HUES48 (cell line): ENCODE data around the gene MSH4.

ENCODE experiments used
- H3K27ac ChIP-seq: one replicate; pipeline ENCODE4 v1.7.0; 2013; ENCODE audit warnings: low read depth, low read length, inconsistent platforms
- H3K27me3 ChIP-seq: 2 replicates; pipeline ENCODE4 v1.6.1; 2013; ENCODE audit warnings: mild to moderate bottlenecking, low read length; ENCODE audit not compliant: control insufficient read depth, insufficient read depth
- H3K36me3 ChIP-seq: 2 replicates; pipeline ENCODE4 v1.6.1; 2013; ENCODE audit warnings: low read length; ENCODE audit not compliant: control insufficient read depth, insufficient read depth
- H3K4me1 ChIP-seq: 2 replicates; pipeline ENCODE4 v1.6.1; 2013; ENCODE audit warnings: mild to moderate bottlenecking, low read length; ENCODE audit not compliant: control insufficient read depth, insufficient read depth
- H3K4me3 ChIP-seq: 2 replicates; pipeline ENCODE4 v1.5.1; 2013; ENCODE audit warnings: mild to moderate bottlenecking, low read depth, low read length
- H3K9ac ChIP-seq: 2 replicates; pipeline ENCODE4 v1.6.1; 2013; ENCODE audit warnings: mild to moderate bottlenecking, low read depth, low read length, moderate library complexity
- H3K9me3 ChIP-seq: 2 replicates; pipeline ENCODE4 v1.6.1; 2013; ENCODE audit warnings: low read length; ENCODE audit not compliant: control insufficient read depth, insufficient read depth

The MSH4 gene

GRCh38 chr1:75845576-75845975 lies 48.9 kb downstream of the MSH4 start:
- Histone ChIP-seq H3K27ac (no peak overlapping the region), H3K9me3 (no peaks in the 10 kb centered on the region), H3K9ac (no peak overlapping the region), H3K36me3 (no peaks in the 10 kb centered on the region), H3K4me3 (no peak overlapping the region), H3K4me1 (no peaks in the 10 kb centered on the region), H3K27me3 (no peaks in the 10 kb centered on the region)

GRCh38 chr1:75855010-75855409 lies 58.3 kb downstream of the MSH4 start:
- Histone ChIP-seq H3K9ac (no peak overlapping the region), H3K27ac (no peak overlapping the region), H3K4me1 (no peaks in the 10 kb centered on the region), H3K27me3 (no peaks in the 10 kb centered on the region), H3K4me3 (no peak overlapping the region), H3K36me3 (no peaks in the 10 kb centered on the region), H3K9me3 (no peaks in the 10 kb centered on the region)

- Histone ChIP-seq H3K36me3 (no peaks in the 10 kb centered on the region), H3K4me1 (no peaks in the 10 kb centered on the region), H3K9me3 (no peaks in the 10 kb centered on the region), H3K27me3 (no peaks in the 10 kb centered on the region), H3K4me3 (no peak overlapping the region), H3K27ac (no peak overlapping the region), H3K9ac (no peak overlapping the region)
These were observed 59.1 kb downstream of the MSH4 start for GRCh38 chr1:75855734-75856133.

GRCh38 chr1:75861831-75862230 lies 65.1 kb downstream of the MSH4 start:
- H3K9me3 ChIP-seq: no peaks in the 10 kb centered on the region; the same call in 1 of the 2 replicates
- H3K27ac ChIP-seq: no peak overlapping the region
- no peak overlapping the region for H3K4me3 ChIP-seq
- no peaks in the 10 kb centered on the region for H3K27me3 ChIP-seq
- H3K36me3 ChIP-seq: no peaks in the 10 kb centered on the region
- no peak overlapping the region for H3K9ac ChIP-seq
- no peaks in the 10 kb centered on the region for H3K4me1 ChIP-seq

- Histone ChIP-seq H3K4me1 (no peaks in the 10 kb centered on the region), H3K27me3 (no peaks in the 10 kb centered on the region), H3K9me3 (peaks cover 13% of the 10 kb centered on the region; the same call in 1 of the 2 replicates), H3K36me3 (no peaks in the 10 kb centered on the region), H3K4me3 (no peak overlapping the region), H3K9ac (no peak overlapping the region), H3K27ac (no peak overlapping the region)
These were observed 74.3 kb downstream of the MSH4 start for GRCh38 chr1:75870951-75871350.

- H3K36me3 ChIP-seq: no peaks in the 10 kb centered on the region
- no peak overlapping the region for H3K4me3 ChIP-seq
- no peaks in the 10 kb centered on the region for H3K27me3 ChIP-seq
- no peaks in the 10 kb centered on the region for H3K4me1 ChIP-seq
- H3K27ac ChIP-seq: no peak overlapping the region
- no peak overlapping the region for H3K9ac ChIP-seq
- no peaks in the 10 kb centered on the region for H3K9me3 ChIP-seq
These were observed 83.3 kb downstream of the MSH4 start for GRCh38 chr1:75879985-75880384.

GRCh38 chr1:75884437-75884836 lies 87.8 kb downstream of the MSH4 start:
- Histone ChIP-seq H3K27ac (no peak overlapping the region), H3K4me3 (no peak overlapping the region), H3K9me3 (no peaks in the 10 kb centered on the region), H3K4me1 (no peaks in the 10 kb centered on the region), H3K27me3 (no peaks in the 10 kb centered on the region), H3K36me3 (no peaks in the 10 kb centered on the region), H3K9ac (no peak overlapping the region)

- Histone ChIP-seq H3K9me3 (no peaks in the 10 kb centered on the region), H3K9ac (no peak overlapping the region), H3K27ac (no peak overlapping the region), H3K36me3 (no peaks in the 10 kb centered on the region), H3K27me3 (no peaks in the 10 kb centered on the region), H3K4me1 (no peaks in the 10 kb centered on the region), H3K4me3 (no peak overlapping the region)
These were observed 104.7 kb downstream of the MSH4 start for GRCh38 chr1:75901371-75901770.

- H3K4me3 ChIP-seq: no peak overlapping the region
- H3K36me3 ChIP-seq: no peaks in the 10 kb centered on the region
- no peak overlapping the region for H3K9ac ChIP-seq
- H3K27me3 ChIP-seq: no peaks in the 10 kb centered on the region
- no peaks in the 10 kb centered on the region for H3K9me3 ChIP-seq
- H3K27ac ChIP-seq: no peak overlapping the region
- H3K4me1 ChIP-seq: no peaks in the 10 kb centered on the region
These were observed 112.1 kb downstream of the MSH4 start for GRCh38 chr1:75908717-75909152.

- Histone ChIP-seq H3K27me3 (no peaks in the 10 kb centered on the region), H3K36me3 (no peaks in the 10 kb centered on the region), H3K4me1 (no peaks in the 10 kb centered on the region), H3K27ac (no peak overlapping the region), H3K9me3 (no peaks in the 10 kb centered on the region), H3K4me3 (no peak overlapping the region), H3K9ac (no peak overlapping the region)
These were observed 120.2 kb downstream of the MSH4 start for GRCh38 chr1:75916834-75917233.

- no peaks in the 10 kb centered on the region for H3K9me3 ChIP-seq
- no peak overlapping the region for H3K9ac ChIP-seq
- no peaks in the 10 kb centered on the region for H3K36me3 ChIP-seq
- H3K4me1 ChIP-seq: no peaks in the 10 kb centered on the region
- no peak overlapping the region for H3K4me3 ChIP-seq
- no peak overlapping the region for H3K27ac ChIP-seq
- no peaks in the 10 kb centered on the region for H3K27me3 ChIP-seq
These were observed 126.0 kb downstream of the MSH4 start for GRCh38 chr1:75922698-75923097.

- H3K4me1 ChIP-seq: no peaks in the 10 kb centered on the region
- H3K27ac ChIP-seq: no peak within 1 kb of the TSS
- no peak within 1 kb of the TSS for H3K4me3 ChIP-seq
- H3K27me3 ChIP-seq: no peaks in the 10 kb centered on the region
- no peaks in the 10 kb centered on the region for H3K9me3 ChIP-seq
- H3K36me3 ChIP-seq: no peaks in the 10 kb centered on the region
- no peak within 1 kb of the TSS for H3K9ac ChIP-seq
These were observed 135.6 kb downstream of the MSH4 start, which contains the start of gene ASB17 for GRCh38 chr1:75932304-75932703. Gene ASB17, minus strand, starts transcription at chr1:75932404. Its CDS starts 113 bp downstream, at chr1:75932291.
